Keratinocyte (primary cell): ENCODE measurements around the gene NSG2.

Experiments
- CTCF ChIP-seq, 3 experiments: IDR thresholded peaks in 1 of 3; conservative IDR thresholded peaks in 1 of 3; optimal IDR thresholded peaks in 1 of 3; 2 replicates in 2 of 3; 3 replicates in 1 of 3; pipeline versions ENCODE3 to v1.5.1; 2011; ENCODE audit warnings: low read length in 3 of 3, mild to moderate bottlenecking in 3 of 3, moderate library complexity in 2 of 3, control low read depth in 1 of 3, inconsistent platforms in 1 of 3; ENCODE audit not compliant: insufficient read depth in 2 of 3; ENCODE audit errors: extremely low read depth in 1 of 3
- EZH2 ChIP-seq: IDR thresholded peaks from one replicate; pipeline ENCODE4 v1.6.1; 2012; ENCODE audit warnings: inconsistent platforms, mild to moderate bottlenecking, low read length, moderate library complexity

GRCh38 chr5:174155706-174156105 is 110.2 kb downstream of the NSG2 start:
- no peak for TF ChIP-seq CTCF (optimal IDR thresholded peaks at IDR 0.05 in 1 of 3, IDR thresholded peaks at IDR 0.05 in 1 of 3, conservative IDR thresholded peaks at IDR 0.05 in 1 of 3; ENCODE audit: extremely low read depth in 1 of 3, insufficient read depth in 2 of 3, low read length in 3 of 3)
- TF ChIP-seq EZH2 = no peak
